KMS-11 (cell line): ENCODE results near the gene USP48.
A peak's percentile ranks its signal among the peaks of the same experiment; 100 is the strongest.

Experiments used
- H2AFZ ChIP-seq: fragments of 200-600 bp; sonication (generic); 2 replicates; pipeline ENCODE4 v1.6.1; 2016; ENCODE audit warnings: antibody characterized with exemption, mixed run types, low read depth
- H3K27ac ChIP-seq: fragments of 200-600 bp; sonication (generic); 2 replicates; pipeline ENCODE4 v1.6.1; 2016; ENCODE audit warnings: mild to moderate bottlenecking, mixed run types
- H3K27me3 ChIP-seq: fragments of 200-600 bp; sonication (generic); 2 replicates; pipeline ENCODE4 v1.6.1; 2017; ENCODE audit warnings: mild to moderate bottlenecking, low read depth, mixed run types, moderate library complexity; ENCODE audit not compliant: insufficient read depth
- H3K36me3 ChIP-seq: fragments of 200-600 bp; sonication (generic); 2 replicates; pipeline ENCODE4 v1.6.1; 2017; ENCODE audit warnings: mild to moderate bottlenecking, mixed run types; ENCODE audit not compliant: insufficient read depth
- H3K4me1 ChIP-seq: fragments of 200-600 bp; sonication (generic); 2 replicates; pipeline ENCODE4 v1.6.1; 2016; ENCODE audit warnings: mild to moderate bottlenecking, low read depth, mixed run types; ENCODE audit not compliant: poor library complexity, severe bottlenecking
- H3K4me2 ChIP-seq: fragments of 200-600 bp; sonication (generic); 2 replicates; pipeline ENCODE4 v1.7.0; 2016; ENCODE audit warnings: mild to moderate bottlenecking, mixed run types
- H3K4me3 ChIP-seq: fragments of 200-600 bp; sonication (generic); IDR thresholded peaks from 2 replicates; pipeline ENCODE4 v1.6.1; 2017; ENCODE audit warnings: low read depth, low read length, mixed read lengths; ENCODE audit not compliant: insufficient read depth
- H3K79me2 ChIP-seq: fragments of 200-600 bp; sonication (generic); 2 replicates; pipeline ENCODE4 v1.6.1; 2016; ENCODE audit warnings: low read depth, mixed run types; ENCODE audit not compliant: insufficient read depth
- H3K9ac ChIP-seq: fragments of 200-600 bp; sonication (generic); 2 replicates; pipeline ENCODE4 v1.6.1; 2016; ENCODE audit warnings: mild to moderate bottlenecking, mixed run types
- H4K20me1 ChIP-seq: fragments of 200-600 bp; sonication (generic); 2 replicates; pipeline ENCODE4 v1.6.1; 2016; ENCODE audit warnings: mild to moderate bottlenecking, mixed run types; ENCODE audit not compliant: insufficient read depth
- TF ChIP-seq, protein P1 (sequence below): fragments of 200-600 bp; sonication (generic); conservative IDR thresholded peaks from 2 replicates; pipeline ENCODE4 v1.6.1; 2017; ENCODE audit warnings: low read depth, mild to moderate bottlenecking, antibody characterized with exemption, low read length, moderate library complexity, mixed read lengths

Gene USP48

DNA sequence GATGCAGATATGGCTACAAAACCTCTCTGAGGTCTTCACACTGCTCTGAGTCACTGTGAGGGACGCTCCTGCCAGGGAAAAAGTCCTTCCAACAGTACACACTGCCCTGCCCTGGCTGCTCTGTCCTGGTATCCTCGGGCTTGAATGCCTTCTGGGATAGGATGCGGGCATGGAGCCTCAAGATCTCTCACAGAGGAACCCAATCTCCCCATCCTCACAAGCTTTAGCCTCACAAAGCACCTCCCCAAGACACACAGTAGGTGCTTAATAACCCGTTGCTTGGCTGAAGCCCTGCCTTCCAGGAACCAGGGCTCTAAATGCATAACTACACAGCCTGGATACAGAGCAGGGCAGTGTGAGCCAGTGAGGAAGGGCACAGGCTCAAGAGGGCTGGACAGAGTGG, 123.0 kb downstream of the USP48 start:
- no peaks in the 10 kb centered on the region for H3K4me1 ChIP-seq
- TF ChIP-seq, protein P1, sequence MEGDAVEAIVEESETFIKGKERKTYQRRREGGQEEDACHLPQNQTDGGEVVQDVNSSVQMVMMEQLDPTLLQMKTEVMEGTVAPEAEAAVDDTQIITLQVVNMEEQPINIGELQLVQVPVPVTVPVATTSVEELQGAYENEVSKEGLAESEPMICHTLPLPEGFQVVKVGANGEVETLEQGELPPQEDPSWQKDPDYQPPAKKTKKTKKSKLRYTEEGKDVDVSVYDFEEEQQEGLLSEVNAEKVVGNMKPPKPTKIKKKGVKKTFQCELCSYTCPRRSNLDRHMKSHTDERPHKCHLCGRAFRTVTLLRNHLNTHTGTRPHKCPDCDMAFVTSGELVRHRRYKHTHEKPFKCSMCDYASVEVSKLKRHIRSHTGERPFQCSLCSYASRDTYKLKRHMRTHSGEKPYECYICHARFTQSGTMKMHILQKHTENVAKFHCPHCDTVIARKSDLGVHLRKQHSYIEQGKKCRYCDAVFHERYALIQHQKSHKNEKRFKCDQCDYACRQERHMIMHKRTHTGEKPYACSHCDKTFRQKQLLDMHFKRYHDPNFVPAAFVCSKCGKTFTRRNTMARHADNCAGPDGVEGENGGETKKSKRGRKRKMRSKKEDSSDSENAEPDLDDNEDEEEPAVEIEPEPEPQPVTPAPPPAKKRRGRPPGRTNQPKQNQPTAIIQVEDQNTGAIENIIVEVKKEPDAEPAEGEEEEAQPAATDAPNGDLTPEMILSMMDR = no peak
- no peaks in the 10 kb centered on the region for H3K36me3 ChIP-seq
- no peaks in the 10 kb centered on the region for H4K20me1 ChIP-seq
- H3K9ac ChIP-seq = no peak overlapping the region
- H2AFZ ChIP-seq = no peak overlapping the region
- no peak overlapping the region for H3K4me3 ChIP-seq
- H3K4me2 ChIP-seq = peak overlapping the region; percentile 44; the same call in 1 of the 2 replicates
- H3K27me3 ChIP-seq = peaks cover 64% of the 10 kb centered on the region
- no peak overlapping the region for H3K27ac ChIP-seq
- H3K79me2 ChIP-seq = no peaks in the 10 kb centered on the region

DNA sequence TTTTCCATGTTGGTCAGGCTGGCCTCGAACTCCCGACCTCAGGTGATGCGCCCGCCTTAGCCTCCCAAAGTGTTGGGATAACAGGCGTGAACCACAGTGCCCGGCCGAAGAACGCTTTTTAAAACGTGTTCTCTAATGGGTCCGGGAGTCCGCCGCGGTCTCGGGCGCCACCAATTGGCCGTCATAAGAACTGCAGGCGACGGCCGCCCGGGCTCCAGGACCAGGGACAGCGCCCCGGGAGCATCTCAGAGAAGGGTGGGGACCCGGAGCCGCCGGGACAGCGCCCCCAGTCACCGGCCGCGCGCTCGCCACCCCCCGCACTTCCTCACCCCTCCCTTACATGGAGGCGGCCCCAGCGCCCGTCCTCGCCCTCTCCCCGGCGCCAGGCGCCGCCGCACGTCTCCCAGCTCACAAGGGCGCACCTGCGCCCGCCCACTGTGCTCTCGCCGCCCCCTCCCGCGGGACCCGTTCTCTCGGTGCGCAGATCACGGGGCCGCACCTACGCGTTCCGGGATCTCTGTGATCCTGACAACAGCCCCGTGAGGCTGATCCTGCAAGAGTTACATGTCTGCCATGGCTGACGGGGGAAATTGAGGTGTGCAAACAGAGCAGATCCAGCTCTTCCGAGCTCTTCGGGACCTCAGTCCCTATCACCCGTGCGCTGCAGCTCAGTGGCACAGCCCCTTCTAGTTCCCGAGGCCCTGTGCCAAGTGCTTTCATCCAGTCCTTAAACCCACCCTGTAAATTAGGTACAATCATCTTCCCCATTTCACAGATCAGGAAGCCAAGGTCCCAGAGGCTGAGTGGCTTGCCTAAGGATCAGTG, 123.6 kb downstream of the USP48 start:
- peaks cover 64% of the 10 kb centered on the region for H3K27me3 ChIP-seq
- no peak overlapping the region for H3K27ac ChIP-seq
- no peak overlapping the region for H3K9ac ChIP-seq
- no peaks in the 10 kb centered on the region for H3K4me1 ChIP-seq
- no peaks in the 10 kb centered on the region for H3K79me2 ChIP-seq
- no peaks in the 10 kb centered on the region for H3K36me3 ChIP-seq
- H3K4me3 ChIP-seq = no peak overlapping the region
- peak overlapping the region; percentile 44 for H3K4me2 ChIP-seq
- no peaks in the 10 kb centered on the region for H4K20me1 ChIP-seq
- TF ChIP-seq, protein P1 = peak; percentile 79
- H2AFZ ChIP-seq = no peak overlapping the region

DNA sequence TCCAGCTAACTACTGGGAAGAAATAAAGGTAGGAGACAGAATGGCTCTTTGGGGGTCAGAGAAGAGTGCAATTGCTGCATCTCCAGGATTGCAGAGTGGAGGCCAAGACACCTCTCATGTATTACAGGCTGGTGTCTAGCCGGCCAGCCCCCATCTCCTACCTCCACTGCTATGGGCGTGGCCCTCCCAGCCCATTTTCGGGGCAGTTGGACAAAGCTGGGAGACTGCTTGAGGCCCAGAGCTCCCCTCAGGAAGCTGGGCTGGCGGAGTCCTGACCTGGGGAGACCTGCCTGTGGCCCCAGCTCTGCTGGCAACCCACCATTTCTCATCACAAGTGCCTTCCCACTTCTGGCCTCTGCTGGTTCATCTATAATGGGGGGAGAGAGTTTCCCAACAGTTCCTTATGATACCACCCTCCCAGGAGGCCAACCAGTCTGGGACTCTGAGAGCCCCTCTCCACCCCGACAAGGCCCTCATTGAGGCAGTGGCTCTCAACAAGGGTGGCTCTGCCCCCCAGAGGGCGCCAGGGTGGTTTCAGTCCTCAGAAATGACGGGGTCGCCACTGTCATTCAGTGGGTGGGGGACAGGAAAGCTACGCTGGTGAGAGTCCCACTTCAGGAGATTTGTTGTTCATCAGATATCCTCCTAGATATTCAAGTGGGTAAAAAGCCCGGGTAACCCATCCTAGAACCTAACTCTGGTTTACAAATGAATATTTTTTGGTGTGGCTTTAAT, 125.3 kb downstream of the USP48 start:
- Histone ChIP-seq H3K36me3 (no peaks in the 10 kb centered on the region), H3K9ac (no peak overlapping the region), H3K4me2 (no peak overlapping the region), H3K27ac (no peak overlapping the region), H3K4me1 (no peaks in the 10 kb centered on the region), H2AFZ (no peak overlapping the region), H3K4me3 (no peak overlapping the region), H3K79me2 (no peaks in the 10 kb centered on the region), H3K27me3 (peaks cover 64% of the 10 kb centered on the region), H4K20me1 (no peaks in the 10 kb centered on the region)
- TF ChIP-seq, protein P1 = no peak

DNA sequence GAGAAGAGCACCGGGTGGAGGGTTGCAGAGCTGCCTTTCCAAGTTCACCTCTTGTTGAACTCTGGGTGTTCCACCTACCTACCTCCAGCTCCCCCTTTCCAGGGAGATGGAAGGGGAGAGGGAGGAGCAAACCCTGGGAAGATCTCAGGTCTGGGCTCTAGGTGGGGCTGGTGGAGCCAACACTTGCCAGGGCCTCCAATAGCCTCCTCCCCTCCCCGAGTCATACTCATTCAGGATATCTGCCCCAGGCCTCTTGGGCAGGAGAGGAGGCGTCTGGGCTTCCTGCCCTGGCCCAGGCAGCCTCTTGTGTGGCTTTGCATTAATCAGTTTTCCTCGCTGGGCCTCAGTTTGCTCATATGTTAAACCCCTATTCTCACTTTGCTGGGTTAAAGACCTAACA, 127.2 kb downstream of the USP48 start:
- H3K36me3 ChIP-seq = no peaks in the 10 kb centered on the region
- H3K79me2 ChIP-seq = no peaks in the 10 kb centered on the region
- H4K20me1 ChIP-seq = no peaks in the 10 kb centered on the region
- no peak overlapping the region for H3K27ac ChIP-seq
- TF ChIP-seq, protein P1 = no peak
- H2AFZ ChIP-seq = no peak overlapping the region
- H3K27me3 ChIP-seq = peaks cover 62% of the 10 kb centered on the region
- no peak overlapping the region for H3K9ac ChIP-seq
- no peak overlapping the region for H3K4me3 ChIP-seq
- no peaks in the 10 kb centered on the region for H3K4me1 ChIP-seq
- H3K4me2 ChIP-seq = no peak overlapping the region
